DMS53 treated with DMSO at 0.1 percent for 48 hours (cell line): Measurements from ENCODE around the gene ZBTB20.
"Not testable (repeated sequence)": the region's sequence is repeated elsewhere in the genome, so short reads cannot be mapped to it uniquely, and the experiment has no call there.

ENCODE experiments used
- DNase-seq: peaks from one replicate; lab custom pipeline; 2025; ENCODE audit not compliant: unreplicated experiment; lab: John Stamatoyannopoulos, UW

Gene ZBTB20

DNA sequence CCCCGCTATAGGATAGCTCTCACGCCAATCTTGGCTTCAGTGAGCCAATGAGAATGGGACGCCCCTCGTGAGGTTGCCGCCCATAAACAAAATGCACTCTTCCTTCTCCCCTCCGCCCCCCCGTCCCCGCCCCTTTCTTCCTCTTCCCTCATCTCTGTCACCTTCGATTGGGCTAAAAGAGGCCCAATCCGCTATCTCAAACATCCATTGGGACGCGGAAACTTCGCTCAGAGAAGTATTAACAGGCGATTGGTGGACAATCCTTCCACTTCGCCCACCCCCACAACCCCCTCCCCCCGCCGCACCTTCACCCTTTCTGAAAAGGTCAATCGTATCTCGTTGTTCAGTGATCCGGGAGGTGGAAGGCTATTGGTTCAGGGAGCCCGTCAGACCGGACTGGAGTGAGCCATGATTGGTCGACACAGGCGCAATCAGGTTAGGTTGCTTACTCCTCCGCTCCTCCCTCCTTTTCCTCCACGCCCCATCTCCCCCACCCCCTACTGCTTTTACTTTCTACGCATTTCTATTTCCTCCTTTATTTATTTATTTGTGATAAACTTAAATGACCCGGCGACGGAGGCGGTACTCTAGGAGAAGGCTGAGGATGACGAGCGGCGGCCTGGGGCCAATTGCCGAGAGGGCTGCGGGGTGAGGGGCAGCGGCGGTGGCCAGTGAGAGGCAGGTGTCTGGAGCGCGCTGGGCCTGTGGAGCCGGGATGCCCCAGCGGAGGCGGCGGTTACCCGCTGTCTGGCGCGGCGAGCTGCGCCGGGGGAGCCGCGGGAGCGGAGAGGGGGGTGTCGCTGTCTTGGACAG is 447 bp upstream of the ZBTB20 start:
- DNase-seq = peak; percentile 99

GRCh38 chr3:115146032-115146417 is 1.1 kb downstream of the ZBTB20 start:
- DNase-seq = peak; percentile 38

DNA sequence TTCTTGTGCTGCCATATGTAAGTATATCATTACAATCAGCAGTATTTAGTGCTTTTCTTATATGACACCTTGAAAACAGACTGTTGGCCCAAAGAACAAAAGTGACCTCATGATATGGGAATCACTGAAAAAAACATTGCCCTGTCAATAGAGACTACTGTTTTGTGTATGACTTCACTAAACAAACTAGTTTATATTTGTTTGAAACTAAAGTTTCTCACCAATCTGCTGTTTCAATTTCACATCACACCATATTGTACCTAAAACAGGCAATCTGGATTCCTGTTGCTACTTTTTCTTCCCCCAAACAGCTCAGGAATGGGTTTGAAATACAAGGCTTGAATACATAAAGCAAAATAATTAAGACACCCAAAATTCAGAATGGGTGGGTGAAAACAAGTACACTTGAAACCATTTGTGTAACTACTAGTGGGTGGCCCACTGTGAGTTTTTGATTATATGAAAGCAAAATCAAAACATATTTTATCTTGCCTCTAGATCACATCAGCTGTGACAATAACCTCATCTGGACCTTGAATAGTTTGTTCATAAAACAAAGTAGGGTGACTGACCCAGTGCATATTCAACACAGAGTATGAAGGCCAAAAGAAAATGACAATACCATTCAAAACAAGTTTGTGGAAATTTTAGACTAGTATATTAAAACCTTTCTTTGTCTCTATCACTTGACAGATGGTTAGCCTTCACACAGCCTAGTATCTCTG is 5.9 kb downstream of the ZBTB20 start:
- DNase-seq = no peak

DNA sequence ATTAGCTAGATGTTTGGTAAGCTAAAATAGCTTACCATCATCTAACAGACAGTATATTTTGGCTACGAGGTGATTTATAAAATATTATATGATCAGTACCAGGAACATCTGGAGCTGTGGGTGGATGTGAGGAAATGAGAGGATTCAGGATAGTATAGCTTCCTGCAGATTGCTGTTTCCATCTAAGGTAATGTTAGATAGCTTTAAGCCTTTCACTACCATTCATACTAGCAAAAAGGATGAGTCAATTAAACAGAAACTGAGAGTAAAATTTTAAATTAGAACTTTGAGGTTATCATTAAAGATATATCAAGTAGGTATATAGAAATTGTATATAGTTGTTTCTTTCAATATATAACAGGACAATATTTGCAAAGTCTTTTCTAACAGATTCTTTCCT is 8.0 kb downstream of the ZBTB20 start:
- DNase-seq = no peak

GRCh38 chr3:115134648-115135347 is 12.3 kb downstream of the ZBTB20 start:
- no peak for DNase-seq

DNA sequence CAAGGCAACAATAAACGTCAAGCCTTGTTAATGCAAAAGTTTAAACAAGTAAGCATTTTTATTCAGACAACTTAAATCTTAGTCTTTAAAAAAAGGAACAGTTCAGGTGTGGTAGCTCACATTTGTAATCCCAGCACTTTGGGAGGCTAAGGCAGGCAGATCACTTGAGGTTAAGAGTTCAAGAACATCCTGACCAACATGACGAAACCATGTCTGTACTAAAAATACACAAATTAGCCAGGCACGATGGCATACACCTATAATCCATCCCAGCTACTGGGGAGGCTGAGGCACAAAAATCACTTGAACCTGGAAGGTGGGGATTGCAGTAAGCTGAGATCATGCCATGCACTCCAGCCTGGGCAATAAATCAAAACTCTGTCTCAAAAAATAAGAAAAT is 19.9 kb downstream of the ZBTB20 start:
- DNase-seq = no peak

DNA sequence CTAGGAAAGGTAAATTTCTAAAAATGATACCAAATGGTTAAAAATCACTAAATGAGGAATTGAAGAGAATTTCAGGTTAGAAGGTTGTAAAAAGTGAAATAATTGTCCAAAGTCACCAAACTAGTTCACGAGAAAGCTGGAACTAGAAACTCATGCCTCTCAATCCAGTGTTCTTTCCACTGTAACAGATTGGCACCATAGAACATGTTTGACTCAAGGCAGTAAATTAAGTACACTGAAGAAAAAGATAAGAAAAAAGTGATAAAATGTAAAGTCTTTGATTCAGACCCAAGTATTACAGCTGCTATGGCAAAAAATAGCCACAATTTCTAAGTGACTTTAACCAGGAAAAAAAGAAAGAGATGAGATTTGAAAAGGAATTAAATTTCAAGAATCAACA is 26.5 kb downstream of the ZBTB20 start:
- no peak for DNase-seq

- no peak for DNase-seq
These were observed 33.7 kb downstream of the ZBTB20 start for GRCh38 chr3:115113367-115113766.

DNA sequence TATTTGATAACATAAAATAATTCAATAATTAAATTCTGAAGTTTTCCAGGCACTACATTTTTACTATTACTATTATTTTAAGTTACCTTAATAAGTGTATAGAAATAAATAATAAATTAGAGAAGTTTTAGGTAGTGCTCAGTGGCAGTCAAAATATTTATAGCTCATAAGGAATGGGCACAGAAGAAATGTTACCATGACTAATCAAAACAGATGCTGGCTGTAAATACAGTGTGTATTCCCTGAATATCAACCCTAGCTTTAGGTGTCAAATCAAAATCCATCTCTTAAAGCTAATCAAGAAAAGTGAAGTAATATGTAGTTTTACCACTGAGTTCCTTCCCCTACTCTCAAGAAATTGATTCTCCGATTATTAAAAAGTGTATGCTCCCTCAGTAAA is 35.5 kb downstream of the ZBTB20 start:
- DNase-seq = no peak

GRCh38 chr3:115110830-115111229 is 36.3 kb downstream of the ZBTB20 start:
- DNase-seq = no peak

- DNase-seq = not testable (repeated sequence)
These were observed 37.0 kb downstream of the ZBTB20 start for GRCh38 chr3:115110066-115110465.

- DNase-seq = no peak
These were observed 38.5 kb downstream of the ZBTB20 start for GRCh38 chr3:115108614-115109013.

DNA sequence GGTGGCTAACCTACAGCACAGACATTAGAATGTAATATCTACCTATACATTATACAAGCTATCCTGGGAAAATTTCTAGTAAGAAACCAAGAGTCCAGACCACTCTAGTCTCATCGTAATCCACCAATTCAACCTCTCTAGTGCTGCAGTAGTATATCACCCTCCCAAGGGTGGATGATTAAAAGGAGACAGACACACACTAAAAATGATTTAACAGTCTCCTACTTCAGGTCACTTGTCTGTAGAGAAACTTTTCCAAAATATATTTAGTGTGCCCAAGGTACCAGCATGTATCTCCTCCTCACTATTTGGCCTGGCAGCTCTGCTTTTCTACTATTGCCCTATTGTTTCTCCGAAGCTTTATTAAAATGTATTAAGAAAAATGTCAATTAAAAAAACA is 45.0 kb downstream of the ZBTB20 start:
- DNase-seq = no peak

GRCh38 chr3:115100806-115101205 is 46.3 kb downstream of the ZBTB20 start:
- DNase-seq = peak; percentile 41

- peak; percentile 62 for DNase-seq
These were observed 47.0 kb downstream of the ZBTB20 start for GRCh38 chr3:115099986-115100571.

DNA sequence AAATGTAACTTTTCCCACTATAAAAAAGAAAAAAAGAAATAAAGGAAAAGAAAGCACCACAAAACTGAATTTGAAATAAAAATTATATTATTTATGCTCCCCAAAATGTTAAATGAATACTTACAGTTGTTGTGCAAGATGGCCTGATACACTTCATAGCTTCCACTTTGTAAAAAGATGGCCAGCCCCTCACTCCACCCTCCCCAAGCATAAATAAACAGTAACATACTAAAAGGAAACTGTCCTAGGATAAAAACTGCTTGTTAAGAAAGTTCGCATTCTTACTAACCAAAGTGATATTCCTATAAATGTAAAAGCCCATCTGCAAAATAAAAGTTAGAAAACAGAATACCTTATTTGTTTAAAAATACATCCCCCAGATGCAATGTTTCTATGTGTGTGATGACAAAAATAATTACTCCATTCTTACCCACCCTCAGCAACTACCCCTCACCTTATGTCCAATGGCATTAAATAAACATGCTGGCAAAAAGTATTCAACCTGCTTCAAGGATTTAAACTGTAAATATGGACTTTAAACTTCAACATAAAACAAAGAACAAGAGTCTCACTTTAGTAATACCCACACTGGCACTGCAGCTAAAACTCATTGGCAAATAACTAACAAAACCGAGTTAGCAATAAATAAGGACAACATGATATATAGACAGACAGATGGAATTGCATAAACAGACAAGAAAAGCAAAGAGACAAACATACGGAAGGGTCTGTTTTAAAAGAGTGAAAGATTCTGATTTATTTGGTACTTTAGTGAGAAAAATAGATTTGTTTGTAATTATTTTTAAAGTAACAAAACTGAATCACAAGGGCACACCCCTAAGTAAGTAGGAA is 47.7 kb downstream of the ZBTB20 start:
- no peak for DNase-seq

DNA sequence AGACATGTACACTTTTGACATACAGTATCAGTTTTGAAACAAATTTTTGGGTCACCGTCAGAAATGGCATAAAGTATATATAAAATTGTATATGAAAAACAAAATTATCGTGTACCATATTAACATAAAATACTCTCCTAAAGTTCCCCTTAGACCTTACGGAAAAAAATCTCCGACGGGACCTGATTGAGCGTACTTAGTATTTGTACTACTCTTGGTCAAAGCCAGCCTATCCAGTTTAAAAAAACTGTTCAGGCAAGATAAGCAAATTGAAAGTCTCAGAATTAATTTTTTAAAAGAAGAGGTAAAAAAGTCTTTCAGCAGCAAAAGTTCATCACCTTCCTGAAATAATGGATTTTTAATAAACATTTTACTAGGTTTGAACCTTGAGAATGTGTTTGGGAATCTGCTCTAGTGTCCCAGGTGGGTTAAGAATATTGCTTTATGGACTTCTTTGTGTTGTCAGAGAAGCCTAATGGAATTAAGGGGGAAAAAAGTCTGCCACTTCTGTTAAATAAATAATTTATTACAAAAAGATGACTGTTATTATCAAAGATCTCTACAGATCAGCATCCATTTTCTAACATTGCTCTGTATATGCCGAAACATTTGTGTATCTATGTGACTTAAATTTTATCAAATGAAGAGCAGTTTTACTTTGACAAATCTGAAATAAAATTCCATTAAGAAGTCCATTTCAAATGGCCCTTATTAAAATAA is 48.6 kb downstream of the ZBTB20 start:
- no peak for DNase-seq

DNA sequence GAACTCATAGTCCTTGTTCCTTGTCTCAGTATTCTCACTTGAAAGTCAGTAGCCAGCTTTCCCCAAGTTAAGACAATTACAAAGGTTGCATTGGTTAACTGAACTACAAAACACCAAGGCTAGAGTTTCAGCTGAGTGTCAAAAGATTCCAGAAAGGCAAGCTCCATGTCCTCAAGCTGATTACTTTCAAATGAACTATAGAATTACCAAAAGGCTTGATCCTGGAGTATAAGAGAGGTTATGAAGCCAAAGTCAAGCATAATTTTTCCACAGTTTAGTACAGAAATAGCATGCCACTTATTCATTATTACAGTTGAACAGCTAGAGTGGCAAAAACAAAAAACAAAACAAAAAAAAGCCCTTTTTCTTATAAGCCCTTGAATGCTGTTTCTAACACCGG is 51.9 kb downstream of the ZBTB20 start:
- DNase-seq = no peak

GRCh38 chr3:115092220-115092791 is 54.8 kb downstream of the ZBTB20 start:
- DNase-seq = peak; percentile 61

DNA sequence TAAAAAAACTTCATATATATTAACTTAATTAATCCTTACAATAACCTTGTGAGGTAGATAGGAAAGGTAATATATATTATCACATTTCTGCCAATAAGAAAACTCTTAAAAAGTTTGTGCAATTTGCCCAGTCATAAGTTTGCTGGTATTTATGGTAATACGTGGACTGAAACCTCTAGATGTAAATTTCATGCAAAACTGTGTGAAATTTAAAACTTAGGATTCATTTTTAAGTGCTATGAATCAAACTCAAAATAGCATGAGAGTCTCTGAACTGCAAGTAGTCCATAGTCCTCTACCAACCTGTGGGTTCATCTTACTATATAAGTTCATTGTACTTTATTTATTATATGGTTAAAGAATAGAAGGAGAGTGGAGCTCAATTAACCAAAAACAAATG is 56.4 kb downstream of the ZBTB20 start:
- DNase-seq = no peak
